Nucleus accumbens (tissue), 56 donors: Measurements from ENCODE around the gene JDP2.
"Not testable (repeated sequence)": the region's sequence is repeated elsewhere in the genome, so short reads cannot be mapped to it uniquely, and the experiment has no call there.

Experiments used
- DNase-seq, 56 donors: peaks; one replicate each; lab custom pipeline; 2025; lab: John Stamatoyannopoulos, UW

JDP2 gene, protein sequence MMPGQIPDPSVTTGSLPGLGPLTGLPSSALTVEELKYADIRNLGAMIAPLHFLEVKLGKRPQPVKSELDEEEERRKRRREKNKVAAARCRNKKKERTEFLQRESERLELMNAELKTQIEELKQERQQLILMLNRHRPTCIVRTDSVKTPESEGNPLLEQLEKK

DNA sequence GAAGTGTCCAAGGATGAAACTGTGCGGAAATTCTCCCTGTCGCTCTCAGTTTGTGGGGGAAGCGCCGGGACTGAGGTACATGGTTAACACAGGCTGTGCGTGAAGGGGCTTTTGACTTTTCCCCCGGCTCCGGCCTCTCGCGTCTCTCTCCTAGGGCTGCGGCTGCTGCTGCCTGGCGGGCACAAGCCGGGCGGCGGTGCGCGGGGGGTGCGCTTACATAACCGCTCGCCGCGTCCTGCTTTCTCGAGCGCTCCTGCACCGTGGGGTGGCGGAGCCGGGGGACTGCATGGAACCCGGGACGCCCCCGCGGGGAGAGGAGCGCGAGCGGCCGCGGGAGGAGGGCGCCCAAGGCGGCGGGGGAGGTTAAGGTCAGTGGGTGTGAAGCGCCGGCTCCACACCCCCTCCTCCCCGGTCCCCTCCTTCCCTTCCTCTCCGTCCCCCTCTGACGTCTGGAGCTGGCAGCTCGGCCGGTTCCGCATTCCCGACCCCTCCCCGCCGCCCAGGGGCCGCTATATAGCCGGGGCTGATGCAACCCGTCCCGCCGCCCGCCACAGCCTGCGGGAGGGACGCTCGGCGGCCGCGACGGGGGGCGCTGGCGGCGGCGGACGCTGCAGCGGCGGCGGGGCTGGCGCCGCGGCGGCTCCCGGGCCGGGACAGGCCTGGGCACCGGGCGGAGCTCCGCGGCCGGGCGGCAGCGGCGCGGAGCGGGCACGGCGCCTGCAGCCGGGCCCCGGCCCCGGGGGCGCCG is at the start of gene JDP2:
Gene JDP2, plus strand, starts transcription at position 541 of the 748 bp plus-strand sequence. CDS start 9,899 bp downstream, outside the sequence.
- peak in 53 of 56 donors; percentile 50 to 93 (median 77) for DNase-seq

DNA sequence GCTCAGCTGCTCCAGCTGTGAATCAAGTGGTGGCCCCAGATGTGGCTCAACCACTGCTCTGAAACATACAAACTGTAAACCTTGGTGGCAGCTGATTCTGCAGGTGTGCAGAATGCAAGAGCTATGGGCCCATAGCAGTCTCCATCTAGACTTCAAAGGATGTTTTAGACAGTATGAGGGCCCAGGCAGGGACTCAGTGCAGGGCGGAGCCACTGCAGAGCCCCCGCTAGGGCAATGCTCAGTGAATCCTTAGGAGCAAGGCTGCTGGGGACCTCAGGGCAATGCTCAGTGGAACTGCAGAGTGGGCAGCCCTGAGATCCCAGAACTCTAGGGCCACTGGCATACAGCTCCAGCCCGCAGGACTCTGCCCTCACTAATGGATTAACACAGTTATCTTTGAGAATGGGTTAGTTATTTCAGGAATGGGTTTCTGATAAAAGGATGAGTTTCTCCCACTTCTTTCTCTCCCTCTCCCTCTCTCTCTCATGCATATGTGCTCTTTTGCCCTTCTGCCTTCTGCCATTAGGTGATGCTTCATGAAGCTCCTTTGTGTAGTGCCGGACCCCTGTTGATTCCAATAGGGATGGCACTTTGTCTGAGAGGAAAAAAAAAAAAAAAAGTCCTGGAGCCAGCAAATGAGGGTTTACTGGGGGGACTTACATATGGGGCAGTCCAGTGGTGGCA is 48.4 kb upstream of the JDP2 start:
- DNase-seq: no peak

DNA sequence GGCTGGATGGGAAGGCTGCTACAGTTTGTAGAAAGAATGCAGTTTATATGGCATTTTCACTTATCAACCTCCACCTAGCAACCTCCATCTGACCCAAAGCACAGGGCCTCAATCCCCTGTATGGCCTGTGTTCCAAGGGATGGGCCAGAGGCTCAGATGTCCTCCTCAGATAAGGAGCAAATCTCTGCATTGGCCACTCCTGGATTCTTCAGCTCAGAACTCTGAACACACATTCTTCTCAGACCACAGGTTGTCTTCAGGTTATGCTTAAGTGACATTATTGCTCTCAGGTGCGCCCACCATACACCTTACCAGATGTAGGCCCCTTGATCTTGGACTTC is 47.9 kb upstream of the JDP2 start:
- no peak for DNase-seq

DNA sequence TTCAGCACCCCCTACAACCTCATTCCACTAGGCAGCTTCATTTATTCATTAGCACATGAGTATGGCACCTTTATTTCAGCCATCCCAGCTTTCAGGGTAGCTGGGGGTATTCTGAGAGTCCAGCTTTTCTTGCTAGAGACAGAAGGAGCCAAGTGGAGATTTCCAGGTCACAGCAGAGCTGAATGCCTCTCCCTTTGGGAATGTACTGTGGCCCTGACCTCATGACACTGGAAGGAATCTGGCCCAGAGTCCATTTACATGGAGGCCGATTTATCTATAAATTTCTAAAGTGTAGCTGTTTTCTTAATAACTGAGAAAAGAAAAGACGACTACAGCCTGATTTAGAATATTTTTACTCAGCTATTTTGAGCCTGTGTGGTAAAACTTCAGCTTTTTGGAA is 47.2 kb upstream of the JDP2 start:
- DNase-seq: no peak

DNA sequence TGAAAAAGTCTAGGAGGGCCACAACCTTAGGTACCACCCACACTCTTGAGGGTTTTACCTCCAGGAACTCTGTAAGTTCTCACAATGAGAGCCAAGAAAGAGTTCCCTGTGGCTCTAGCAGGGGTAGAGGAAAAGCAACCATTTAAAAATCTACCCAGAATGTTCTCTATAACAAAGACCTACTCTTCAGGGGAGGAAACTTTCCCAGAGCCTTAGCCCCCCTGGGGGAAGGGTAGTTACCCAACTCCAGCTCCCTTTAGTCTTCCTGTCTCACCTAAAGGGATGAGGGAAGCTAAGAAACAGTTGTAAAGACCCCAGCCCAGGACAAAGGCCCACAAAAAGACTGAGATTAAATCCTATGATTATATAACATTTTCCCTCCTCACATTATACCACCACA is 46.2 kb upstream of the JDP2 start:
- DNase-seq: no peak

DNA sequence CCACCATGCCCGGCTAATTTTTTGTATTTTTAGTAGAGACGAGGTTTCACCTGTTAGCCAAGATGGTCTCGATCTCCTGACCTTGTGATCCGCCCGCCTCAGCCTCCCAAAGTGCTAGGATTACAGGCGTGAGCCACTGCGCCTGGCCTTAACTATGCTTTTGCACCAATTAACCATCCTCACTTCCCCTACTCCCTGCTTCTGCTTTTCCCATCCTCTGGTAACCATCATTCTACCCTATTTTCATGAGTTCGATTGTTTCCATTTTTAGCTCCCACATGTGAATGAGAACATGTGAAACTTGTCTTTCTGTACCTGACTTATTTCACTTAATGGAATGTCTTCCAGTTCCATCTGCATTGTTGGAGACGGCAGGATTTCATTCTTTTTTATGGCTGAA is 44.6 kb upstream of the JDP2 start:
- DNase-seq: not testable (repeated sequence)

DNA sequence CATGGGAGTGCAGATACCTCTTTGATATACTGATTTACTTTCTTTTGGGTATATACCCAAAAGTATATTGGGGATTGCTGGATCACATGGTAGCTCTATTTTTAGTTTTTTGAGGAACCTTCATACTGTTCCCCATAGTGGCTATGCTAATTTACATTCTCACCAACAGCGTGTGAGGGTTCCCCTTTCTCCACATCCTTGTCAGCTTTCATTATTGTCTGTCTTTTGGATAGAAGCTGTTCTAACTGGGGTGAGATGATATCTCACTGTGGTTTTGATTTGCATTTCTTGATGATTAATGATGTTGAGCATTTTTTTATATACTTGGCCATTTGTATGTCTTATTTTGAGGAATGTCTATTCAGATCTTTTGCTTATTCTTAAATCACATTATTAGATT is 44.1 kb upstream of the JDP2 start:
- DNase-seq: no peak

DNA sequence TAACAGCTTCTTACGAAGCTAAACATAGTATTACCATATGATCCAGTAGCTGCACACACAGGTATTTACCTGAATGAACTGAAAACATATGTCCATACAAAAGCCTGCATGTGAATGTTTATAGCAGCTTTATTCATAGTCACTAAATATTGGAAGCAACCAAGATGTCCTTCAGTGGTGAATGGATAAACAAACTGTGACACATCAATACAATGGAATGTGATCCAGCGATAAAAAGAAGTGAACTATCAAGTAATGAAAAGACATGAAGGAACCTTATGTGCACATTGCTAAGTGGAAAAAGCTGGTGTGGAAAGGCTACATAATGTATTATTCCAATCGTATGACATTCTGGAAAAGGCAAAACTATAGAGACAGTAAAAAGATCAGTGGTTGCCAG is 38.1 kb upstream of the JDP2 start:
- DNase-seq: no peak

DNA sequence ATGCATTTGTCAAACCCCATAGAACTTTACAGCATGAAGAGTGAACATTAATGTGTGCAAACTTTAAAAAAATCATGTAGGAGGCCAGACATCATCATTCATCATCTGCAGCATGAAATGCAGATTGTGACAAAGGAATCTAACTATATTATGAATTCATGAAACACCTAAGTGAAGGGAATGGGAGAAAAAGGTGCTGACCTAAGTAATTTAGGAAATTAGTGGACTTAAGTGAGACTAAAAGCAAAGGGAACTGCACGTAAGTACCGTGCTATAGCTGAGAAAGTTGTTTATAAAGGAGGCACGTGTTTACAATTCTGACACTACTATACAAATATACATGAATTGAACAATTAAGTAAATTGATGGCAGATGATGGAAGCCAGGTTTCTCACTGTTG is 37.6 kb upstream of the JDP2 start:
- no peak for DNase-seq

DNA sequence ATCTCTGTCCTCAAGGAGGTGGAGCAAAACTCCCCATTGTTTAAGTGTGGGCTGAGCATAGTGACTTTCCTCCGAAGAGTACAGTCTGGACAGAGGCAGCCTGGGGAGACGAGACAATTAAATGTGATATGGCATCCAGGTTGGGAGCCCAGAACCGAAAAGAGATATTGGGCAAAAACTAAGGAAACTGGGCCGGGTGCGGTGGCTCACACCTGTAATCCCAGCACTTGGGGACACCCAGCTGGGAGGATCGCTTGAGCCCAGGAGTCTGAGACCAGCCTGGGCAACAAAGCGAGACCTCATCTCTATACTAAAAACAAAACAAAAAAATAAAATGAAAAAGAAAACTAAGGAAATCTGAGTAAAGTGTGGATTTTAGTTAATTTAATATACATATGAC is 35.9 kb upstream of the JDP2 start:
- no peak for DNase-seq

DNA sequence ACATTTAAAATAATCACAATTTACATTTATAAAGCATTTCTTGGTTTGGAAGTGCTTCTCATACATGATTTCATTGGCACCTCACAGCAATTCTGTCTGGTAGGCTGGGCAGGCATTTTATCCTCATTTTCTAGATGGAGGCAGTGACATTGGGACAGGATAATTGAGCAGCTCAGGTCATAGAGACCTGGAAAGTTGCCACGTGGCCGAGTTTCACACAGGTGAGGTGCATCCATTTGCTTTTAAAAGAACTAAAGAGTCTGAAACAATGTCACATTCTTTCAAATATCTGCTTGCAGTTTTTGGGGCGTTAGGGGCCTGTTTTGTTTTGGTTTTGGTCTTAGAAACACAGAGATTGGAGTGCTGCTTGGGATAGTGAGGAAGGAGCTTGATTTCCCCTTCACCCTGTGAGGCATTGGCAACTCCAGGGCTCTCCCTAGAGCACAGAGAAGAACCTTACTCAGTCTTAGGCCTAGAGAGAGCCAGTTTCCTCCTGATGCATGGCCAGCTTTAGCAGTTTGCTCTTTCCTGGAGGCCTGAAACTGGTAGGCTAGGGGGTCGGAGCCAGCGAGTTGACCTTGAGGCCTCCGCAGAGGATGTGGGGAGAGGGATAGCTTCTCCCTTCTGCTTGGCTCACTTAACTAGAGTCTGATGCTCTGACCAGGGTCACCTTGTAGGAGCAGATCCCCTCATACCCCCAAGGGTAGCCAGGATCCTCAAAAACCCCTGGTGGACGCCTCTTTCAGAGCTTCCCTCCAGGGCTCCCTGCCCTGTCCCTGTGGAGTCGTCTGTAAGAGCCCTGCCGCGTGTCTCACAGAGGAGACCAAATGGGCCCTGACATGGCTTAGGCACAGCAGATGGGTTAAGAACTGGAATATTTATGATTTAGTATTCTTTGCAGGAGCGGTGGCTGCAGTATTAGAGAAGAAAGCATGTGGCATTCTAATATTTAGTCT is 34.9 kb upstream of the JDP2 start:
- no peak for DNase-seq

DNA sequence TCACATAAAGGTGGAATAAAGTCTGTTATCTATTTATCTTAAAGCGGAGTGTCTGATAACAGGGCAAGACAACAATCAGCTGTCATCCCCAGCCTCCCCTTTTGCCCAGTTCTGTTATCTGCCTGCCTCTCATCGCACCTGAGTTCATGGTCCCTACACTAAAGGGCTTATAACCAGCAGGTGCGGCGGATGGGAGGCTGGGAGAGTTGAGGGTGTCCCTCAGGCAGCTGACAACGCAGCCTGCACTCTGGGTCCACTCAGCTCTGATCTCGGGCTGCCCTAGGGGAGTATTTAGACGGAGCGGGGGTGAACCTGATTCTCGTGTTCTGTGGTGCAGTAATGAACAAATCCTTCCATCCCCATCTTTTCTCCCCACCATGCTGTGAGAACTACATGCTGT is 34.0 kb upstream of the JDP2 start:
- no peak for DNase-seq

DNA sequence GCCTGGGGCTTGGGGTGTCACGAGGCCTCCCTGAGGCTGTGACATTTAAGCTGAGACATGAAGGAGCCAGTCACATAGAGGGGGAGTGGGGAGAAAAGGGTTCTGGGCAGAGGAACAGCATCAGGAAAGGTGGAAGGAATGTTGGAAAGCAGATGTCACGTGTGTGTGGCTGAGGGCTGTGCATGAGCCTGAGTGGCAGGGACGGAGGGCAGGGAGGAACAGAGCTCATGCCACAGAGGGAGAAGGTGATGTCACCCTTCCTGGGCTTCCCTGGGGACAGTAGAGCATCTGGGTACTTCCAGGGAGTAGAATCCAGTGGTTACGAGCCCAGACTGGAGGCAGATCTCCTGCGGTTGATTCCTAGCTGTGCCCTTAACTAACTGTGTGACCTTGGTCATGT is 32.0 kb upstream of the JDP2 start:
- no peak for DNase-seq

DNA sequence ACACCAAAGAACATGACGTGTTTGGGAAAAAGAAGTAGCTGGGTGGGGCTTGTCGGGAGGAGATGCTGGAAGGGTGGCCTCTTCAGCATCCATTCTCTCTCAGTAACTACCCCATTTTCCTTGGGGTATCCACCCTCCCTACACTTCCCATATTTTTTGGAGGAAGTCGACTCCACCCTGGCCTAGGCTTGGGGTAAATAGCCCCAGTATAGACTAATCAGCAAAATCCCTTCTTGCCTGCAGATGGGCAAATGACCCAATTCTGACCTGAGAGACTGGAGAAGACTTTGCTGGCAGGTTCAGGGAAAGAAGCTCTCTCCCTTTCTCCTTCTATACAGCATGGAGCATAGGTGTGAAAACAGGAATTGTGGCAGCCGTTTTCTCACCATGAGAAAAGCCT is 28.5 kb upstream of the JDP2 start:
- no peak for DNase-seq

DNA sequence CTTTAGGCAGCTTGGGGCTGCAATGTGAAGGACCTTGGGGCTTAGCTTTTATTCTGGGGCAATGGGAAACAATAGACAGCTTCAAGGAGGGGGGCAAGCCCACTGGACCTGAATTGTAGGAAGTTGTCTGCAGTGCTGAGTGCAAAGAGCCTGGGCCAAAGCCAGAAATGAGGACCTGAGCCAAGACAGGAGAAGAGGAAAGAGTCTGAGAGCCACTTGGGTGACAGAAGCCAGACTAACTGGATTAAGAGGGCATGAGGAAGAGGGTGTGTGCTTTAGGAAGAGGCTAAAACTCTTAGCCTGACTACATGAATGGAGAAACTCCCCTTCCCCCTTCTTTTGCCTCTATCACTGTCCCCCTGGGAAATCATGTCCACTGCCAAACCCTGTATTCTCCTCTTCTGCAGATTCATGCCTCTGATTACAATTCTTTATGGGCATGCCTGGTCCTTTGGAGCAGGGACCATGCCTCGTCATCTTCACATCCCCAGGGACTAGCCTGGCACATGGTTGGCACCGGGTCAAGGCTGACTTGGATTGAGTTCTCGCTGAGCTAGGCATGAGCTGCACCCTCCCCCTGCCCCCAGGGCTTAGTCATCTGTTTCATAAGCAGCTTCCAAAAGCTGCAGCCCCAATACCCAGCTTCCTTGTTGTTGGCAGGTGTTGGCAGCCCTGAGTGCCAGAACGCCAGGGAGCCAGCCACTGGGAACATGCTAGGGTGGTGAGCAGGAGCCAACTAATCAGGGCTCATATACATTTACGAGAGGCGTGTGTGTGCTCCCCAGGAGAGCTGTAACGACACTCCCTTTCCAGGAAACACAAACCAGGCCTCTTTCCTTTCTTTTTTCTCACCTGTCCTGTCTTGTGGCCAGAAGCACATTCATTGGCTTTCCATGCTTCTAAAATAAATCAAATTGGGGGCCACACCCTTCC is 27.7 kb upstream of the JDP2 start:
- DNase-seq: peak in 53 of 56 donors; percentile 3 to 93 (median 59)

DNA sequence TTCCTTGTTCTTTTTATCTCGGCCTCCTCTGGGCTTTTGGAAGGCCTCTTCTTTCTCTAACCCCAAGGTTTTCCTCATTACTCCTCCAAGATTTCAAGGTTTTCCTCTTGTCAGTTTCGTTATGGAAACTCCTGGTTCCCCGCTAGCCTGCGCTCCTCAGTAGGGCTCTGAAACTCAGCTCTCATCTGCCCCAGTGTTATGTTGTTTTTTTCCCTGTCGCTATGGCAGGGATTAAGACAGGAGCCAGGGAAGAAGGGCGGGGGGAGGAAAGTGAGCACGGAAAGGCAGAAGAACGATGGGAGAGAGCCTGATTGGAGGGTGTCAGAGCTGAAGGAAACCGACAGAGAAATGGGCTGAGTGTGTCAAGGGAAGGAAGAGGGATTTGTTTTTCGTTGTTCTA is 26.5 kb upstream of the JDP2 start:
- peak in 2 of 56 donors; percentile 15 to 20 for DNase-seq

DNA sequence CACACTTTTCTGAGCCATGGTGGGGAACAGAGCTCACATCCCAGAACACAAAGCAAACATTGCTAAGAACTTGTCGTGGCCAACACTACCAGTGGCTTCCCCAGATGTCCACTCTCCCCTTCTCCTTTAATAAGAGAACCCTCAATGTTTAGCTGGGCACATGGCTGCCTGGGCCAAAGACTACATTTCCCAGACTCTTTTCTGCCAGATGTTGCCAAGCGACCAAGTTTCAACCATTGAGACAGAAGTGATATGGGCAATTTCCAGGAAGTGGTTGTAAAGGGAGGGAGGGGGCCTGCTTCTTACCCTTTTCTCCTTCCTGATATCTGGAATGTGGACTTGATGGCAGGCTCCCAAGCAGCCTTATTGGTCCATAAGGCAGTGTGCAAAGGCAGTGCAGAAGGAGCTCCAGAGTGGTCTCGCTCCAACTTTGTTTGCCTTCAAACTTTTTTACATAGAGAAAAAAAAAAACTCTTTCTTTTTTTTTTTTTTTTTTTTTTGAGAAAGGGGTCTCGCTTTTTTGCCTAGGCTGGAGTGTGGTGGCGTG is 24.9 kb upstream of the JDP2 start:
- no peak for DNase-seq

DNA sequence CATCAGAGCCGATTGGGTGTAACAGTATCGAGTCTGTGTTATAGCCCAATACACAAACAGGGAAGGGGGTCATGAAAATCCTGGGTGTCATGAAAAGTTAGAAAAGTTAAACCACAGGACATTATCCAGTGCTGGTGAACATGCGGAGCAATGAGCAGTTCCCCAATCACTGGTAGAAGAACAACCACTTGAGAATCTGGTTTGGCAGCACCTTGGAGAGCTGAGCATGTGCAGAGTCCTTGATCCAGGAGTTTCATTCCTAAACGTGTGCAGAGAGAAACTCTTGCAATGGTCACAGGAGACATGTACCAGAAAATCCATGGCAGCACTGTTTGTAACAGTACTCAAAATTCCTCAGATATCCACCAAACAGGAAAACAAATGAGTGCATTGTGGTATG is 23.0 kb upstream of the JDP2 start:
- DNase-seq: no peak

DNA sequence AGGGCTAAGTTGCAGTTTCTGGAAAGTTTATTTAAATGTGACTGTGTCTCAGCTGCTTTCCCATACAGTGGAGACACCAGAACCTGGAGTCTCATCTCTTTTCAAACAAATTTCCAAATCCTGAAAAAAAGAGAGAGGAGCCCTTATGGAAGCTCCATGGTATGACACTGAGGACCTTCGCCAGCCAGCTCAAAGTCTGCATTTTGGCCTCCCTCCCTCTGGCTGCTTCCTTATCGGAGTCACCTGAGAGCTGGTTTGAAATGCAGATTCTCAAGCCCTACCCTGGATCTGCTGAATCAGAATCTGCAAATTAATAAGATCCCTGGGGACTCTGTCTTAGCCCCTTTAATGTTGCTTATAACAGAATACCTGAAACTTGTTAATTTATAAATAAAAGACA is 21.7 kb upstream of the JDP2 start:
- DNase-seq: no peak
